ENCODE measurements around the gene NFIA. TPM values are rescaled to one million over a fixed set of nuclear protein-coding genes. Genes with fewer than 3 reads are reported as not detected.

NFIA gene
- total RNA-seq, 2 donors from 2014 or later, result 5.0 to 5.2 TPM

DNA sequence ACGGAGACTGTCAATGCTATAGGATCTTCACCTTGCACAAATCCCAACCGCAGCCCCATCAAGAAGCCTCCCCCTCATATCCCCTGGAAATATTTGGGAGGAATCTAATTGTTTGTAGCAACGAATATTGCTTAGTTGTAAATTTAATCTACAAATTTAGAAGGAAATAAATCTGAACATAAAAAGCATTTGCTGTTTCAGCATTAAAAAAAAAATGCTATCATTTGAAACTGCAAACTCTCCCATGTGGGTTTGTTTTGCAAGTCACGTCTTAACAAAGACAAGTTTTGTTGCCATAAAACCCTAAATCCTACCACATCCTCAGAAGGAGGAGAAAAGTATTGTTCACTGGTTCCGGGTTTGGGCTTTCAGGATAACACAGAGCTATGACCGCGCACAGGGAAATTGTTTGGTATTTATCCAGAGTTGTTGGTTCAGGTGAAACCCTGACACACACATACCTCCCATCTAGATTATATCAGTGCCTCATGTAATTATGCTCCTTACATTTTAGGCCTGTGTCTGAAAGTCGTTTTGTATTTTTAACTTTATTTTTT lies 363.0 kb downstream of the NFIA start:
- no peak for DNase-seq
- Mint-ChIP-seq H3K4me3 (no peak overlapping the region), H3K36me3 (ENCODE audit: low read depth) (no peaks in the 10 kb centered on the region), H3K27ac (no peak overlapping the region), H3K4me1 (peaks cover 2% of the 10 kb centered on the region), H3K27me3 (peaks cover 7% of the 10 kb centered on the region)
- ATAC-seq, result no peak
- no peaks in the 10 kb centered on the region for H3K9me3 ChIP-seq (ENCODE audit: control insufficient read depth, low read length, poor library complexity, severe bottlenecking)

DNA sequence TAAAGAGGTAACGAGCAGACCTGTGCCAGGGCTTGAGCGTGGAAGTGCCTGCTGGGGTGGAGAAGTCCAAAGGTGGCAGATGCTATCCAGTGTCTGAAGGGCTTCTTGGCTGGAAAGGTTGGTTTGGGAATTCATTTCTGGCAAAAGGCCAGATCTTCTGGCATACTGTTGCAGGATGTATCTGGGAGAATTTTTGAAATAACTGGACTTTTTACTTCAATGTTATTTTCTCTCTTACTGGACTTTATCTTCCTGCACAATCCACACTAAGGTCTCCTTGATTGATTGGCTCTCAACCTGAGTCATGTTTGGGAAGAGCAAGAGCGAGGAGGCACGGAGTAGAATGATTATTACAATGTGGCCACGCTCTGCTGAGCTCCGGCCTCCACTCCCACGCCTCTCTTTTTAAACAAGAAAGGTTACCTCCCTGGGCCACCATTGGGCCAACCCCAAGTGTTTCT lies 364.2 kb downstream of the NFIA start:
- Mint-ChIP-seq H3K36me3 (ENCODE audit: low read depth) (no peaks in the 10 kb centered on the region), H3K27ac (peak overlapping the region; percentile 3), H3K4me1 (peaks cover 2% of the 10 kb centered on the region), H3K27me3 (peaks cover 7% of the 10 kb centered on the region), H3K4me3 (no peak overlapping the region)
- DNase-seq (no peak), ATAC-seq (no peak)
- H3K9me3 ChIP-seq (ENCODE audit: control insufficient read depth, low read length, poor library complexity, severe bottlenecking), result no peaks in the 10 kb centered on the region

DNA sequence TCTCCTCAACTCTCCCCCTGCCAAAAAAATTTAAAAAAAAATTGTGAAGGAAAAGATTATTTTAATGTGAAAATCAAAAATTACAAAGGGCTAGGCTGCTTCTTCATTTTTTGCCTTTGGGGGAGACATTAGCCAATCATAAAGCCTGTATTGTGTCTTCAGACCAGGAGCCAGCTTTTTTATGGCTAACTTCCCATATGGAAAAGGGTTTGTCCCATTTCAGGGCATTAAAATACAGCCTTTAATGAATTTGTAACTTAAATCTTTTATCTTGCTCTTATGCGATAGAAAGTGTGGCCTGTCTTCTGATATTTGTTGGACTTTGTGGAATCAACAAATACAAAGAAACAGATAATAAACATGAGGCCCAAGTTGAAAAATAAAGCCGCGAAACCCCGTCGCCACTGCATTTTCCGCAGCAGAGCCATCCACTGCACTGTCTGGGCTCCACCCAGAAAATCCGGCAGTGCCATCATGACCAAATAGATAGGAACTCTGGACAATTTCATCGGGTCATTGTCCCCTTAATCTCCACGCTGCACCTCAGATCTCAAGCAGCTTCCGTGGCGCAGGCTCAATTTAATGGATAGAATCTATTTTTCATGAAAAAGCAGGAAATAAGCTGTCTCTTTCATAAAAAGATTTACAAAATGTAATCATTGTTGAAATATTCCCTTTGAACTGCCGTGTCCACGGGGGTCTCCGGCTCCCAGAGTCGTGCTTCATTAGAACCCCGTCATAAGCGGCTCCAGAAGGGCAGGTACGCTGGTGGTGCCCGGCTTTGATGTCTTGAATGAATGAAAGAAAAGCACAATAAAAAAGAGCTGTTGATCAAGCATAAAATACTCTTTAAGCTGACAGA lies 365.0 kb downstream of the NFIA start:
- no peak overlapping the region for H3K4me3 Mint-ChIP-seq
- H3K27me3 Mint-ChIP-seq, result peaks cover 7% of the 10 kb centered on the region
- DNase-seq, result no peak
- H3K4me1 Mint-ChIP-seq, result peaks cover 2% of the 10 kb centered on the region
- H3K36me3 Mint-ChIP-seq (ENCODE audit: low read depth), result no peaks in the 10 kb centered on the region
- H3K9me3 ChIP-seq (ENCODE audit: control insufficient read depth, low read length, poor library complexity, severe bottlenecking), result no peaks in the 10 kb centered on the region
- ATAC-seq, result no peak
- no peak overlapping the region for H3K27ac Mint-ChIP-seq

DNA sequence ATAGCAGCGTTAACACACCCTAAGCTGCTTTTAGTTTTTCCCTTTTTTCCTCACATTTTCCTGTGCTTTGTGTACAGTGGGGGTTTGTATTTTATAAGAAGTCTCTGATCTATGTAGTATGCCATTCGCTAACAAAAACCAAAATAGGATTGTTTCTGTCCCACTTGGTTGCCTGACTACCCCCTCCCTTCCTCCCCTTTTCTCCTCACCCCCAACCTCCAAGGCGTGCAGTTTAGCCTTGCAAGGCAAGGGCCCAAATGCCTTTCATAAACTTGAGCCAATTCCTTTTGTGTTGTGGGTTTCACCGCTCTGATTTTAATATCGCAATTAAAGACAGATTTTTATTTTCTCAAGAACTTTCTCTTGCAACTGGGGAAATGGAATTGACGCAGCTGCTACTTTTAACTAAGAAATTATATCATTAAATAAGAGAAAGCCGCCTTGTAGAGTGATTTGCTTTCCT lies 365.6 kb downstream of the NFIA start:
- ATAC-seq (no peak), DNase-seq (no peak)
- Mint-ChIP-seq H3K36me3 (ENCODE audit: low read depth) (no peaks in the 10 kb centered on the region), H3K4me1 (peaks cover 3% of the 10 kb centered on the region), H3K4me3 (no peak overlapping the region), H3K27ac (no peak overlapping the region), H3K27me3 (peaks cover 7% of the 10 kb centered on the region)
- H3K9me3 ChIP-seq (ENCODE audit: control insufficient read depth, low read length, poor library complexity, severe bottlenecking), result no peaks in the 10 kb centered on the region

DNA sequence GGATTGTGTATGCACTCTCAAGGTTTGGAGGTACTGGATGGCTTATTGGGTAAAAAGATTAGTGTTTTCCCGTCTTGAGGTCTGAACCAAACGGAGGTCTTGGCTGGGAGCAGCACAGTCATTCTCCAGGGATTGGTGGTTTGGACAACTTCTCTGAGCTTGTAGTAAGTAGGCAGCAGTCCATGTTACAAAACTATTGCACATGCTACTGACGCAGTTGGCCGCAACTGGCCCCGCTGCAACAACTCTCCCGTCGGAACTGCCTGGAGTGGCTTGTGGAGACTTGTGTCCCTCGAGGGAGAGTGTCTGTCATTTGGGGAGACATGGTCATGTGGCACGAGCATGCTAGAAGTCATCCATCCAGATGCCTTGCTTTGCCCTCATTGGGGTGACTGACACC lies 366.6 kb downstream of the NFIA start:
- no peak overlapping the region for H3K4me3 Mint-ChIP-seq
- no peaks in the 10 kb centered on the region for H3K36me3 Mint-ChIP-seq (ENCODE audit: low read depth)

DNA sequence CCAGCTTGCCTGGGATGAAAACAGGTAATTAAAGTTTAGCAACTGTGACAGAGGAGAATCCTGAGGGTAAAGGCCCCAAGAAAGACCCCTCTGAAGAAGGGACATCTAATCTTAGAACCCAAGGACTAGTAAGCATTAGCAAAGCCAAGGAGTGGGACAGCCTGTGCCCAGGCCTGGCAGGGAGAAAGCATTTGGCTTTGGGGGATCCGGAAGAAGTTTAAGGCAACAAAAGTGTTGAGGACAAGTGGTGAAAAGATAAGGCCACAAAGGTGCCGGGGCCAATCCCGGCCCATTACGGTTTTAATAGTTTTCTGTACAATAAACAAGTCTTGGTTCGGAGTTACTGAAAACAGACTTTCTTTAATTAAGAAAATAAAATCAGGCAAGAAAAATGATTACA lies 367.0 kb downstream of the NFIA start:
- no peak overlapping the region for H3K4me3 Mint-ChIP-seq
- no peaks in the 10 kb centered on the region for H3K9me3 ChIP-seq (ENCODE audit: control insufficient read depth, low read length, poor library complexity, severe bottlenecking)
- ATAC-seq (no peak), DNase-seq (no peak)
- peak overlapping the region; percentile 66 for H3K27ac Mint-ChIP-seq
- no peaks in the 10 kb centered on the region for H3K36me3 Mint-ChIP-seq (ENCODE audit: low read depth)
- H3K27me3 Mint-ChIP-seq, result no peaks in the 10 kb centered on the region
- H3K4me1 Mint-ChIP-seq, result peaks cover 7% of the 10 kb centered on the region

More for the DNA sequence above, 366.6 kb downstream of the NFIA start:
- no peak for DNase-seq
- ATAC-seq, result no peak
- Mint-ChIP-seq H3K4me1 (peaks cover 7% of the 10 kb centered on the region), H3K27me3 (no peaks in the 10 kb centered on the region), H3K27ac (peak overlapping the region; percentile 66)
- H3K9me3 ChIP-seq (ENCODE audit: control insufficient read depth, low read length, poor library complexity, severe bottlenecking), result no peaks in the 10 kb centered on the region

DNA sequence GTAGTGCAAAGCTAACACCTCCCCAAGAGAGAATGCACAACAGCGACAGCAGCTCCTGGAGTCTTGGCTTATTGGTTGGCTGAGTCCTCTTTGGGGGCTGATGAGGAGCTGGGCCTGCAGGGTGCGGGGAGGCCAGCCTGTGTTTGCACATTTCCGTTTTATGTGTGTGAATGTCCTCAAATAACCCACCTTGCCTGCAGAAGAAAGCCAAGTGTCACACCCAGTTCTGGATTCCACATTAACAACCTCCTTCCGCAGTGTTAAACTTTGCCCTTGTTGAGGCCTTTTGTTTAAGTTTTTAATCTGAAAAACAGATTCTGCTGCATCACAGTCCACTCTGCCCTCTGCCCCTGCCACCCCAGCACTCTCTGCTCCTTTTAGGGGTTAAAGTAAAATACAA lies 368.1 kb downstream of the NFIA start:
- no peaks in the 10 kb centered on the region for H3K9me3 ChIP-seq (ENCODE audit: control insufficient read depth, low read length, poor library complexity, severe bottlenecking)
- peak overlapping the region; percentile 66 for H3K27ac Mint-ChIP-seq
- H3K36me3 Mint-ChIP-seq (ENCODE audit: low read depth), result peaks cover 2% of the 10 kb centered on the region
- no peaks in the 10 kb centered on the region for H3K27me3 Mint-ChIP-seq
- peaks cover 7% of the 10 kb centered on the region for H3K4me1 Mint-ChIP-seq
- DNase-seq, result no peak
- H3K4me3 Mint-ChIP-seq, result no peak overlapping the region
- no peak for ATAC-seq

DNA sequence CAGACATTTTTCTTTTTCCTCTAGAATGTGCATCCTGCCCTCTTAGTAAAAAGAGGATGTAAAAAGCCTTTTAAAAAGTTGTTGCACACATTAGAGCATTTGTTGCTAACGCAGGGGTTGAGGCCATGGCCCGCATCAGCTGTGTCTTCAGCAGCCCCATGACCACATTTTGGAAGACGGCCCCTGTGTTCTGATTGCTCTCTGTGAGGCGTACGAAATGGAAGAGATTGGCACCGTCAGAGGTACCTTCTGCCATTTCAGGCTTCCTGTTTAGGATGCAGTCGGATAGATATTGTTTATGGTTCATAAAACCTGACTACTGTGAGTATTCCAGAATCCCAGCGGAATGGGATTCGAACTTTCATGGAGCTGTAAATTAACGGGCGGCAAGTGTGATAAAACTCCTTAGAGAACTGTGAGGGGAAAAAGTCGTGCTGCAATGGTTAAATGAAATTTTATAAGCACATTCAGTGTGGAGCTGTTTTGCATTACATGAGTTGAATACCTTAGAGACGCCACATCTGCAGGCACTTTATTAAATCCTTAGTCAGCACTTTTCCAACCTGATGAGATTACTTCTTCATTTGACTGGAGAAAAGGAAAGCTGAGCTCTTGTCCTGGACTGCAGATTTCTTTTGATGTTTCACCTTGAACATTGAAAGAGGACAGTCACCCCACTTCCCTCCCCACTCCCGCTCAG lies 368.7 kb downstream of the NFIA start:
- no peaks in the 10 kb centered on the region for H3K9me3 ChIP-seq (ENCODE audit: control insufficient read depth, low read length, poor library complexity, severe bottlenecking)
- DNase-seq (no peak), ATAC-seq (no peak)
- Mint-ChIP-seq H3K4me3 (no peak overlapping the region), H3K36me3 (ENCODE audit: low read depth) (peaks cover 2% of the 10 kb centered on the region), H3K27ac (peak overlapping the region; percentile 66), H3K27me3 (no peaks in the 10 kb centered on the region), H3K4me1 (peaks cover 7% of the 10 kb centered on the region)

DNA sequence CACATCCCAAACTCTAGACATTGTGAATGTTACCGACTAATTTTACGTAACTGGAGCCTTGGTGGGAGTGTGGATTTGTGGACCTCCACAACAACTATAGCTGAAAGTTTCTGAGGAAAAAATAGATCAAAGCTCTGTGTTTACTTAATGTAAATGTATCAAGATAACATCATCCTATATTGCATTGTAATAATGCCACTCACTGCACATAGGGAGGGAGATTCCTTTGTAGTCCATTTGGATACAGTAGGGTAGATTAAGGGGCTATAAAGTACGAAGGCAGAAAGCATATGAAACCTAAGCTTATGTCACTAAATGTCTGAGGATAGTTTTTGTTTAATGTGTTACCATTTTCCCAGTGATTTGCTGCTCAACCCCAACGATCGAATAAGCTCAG lies 369.2 kb downstream of the NFIA start:
- Mint-ChIP-seq H3K4me3 (no peak overlapping the region), H3K36me3 (ENCODE audit: low read depth) (peaks cover 2% of the 10 kb centered on the region), H3K27ac (peak overlapping the region; percentile 66), H3K4me1 (peaks cover 7% of the 10 kb centered on the region), H3K27me3 (no peaks in the 10 kb centered on the region)
- ATAC-seq (no peak), DNase-seq (no peak)
- H3K9me3 ChIP-seq (ENCODE audit: control insufficient read depth, low read length, poor library complexity, severe bottlenecking), result no peaks in the 10 kb centered on the region

DNA sequence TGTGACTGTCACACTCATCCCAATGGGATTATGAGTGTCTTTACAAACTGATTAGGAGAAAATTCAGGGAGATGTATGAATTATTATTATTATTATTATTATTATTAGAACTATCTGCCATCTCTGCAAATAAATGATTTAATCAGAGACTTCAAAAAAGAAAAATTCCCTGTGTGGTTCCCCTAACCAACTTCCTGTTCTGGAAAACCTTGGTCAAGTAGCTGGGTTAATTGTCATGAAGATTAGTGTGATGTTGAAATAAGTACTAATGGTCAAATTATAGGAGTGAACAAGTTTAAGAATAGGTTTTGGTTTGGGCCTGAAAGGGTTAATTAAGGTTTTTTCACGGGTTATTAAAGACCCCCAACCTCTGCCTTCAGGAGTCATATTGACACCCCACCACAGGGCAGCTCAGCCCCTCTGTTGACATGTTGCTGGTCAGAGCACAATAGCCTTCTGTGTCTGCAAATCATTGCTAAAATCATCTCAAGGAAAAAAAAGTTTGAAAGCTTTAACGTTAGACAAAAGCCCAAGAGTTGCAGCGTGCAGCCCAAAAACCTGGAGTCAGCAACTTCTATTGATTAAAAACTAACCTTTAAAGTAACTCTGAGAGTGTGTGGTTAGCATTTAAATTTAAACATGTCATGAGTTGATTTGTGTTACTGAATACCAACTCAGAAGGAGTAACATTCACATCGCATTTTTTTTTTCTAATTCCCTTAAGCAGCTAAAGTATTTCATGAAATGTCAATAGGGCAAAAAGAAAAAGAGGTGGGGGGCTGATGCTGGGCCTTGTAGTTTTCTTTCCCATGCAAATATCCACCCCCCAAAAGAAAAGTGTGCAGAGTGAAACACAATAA lies 370.0 kb downstream of the NFIA start:
- Mint-ChIP-seq H3K27ac (peak overlapping the region; percentile 65), H3K4me1 (peaks cover 7% of the 10 kb centered on the region), H3K27me3 (no peaks in the 10 kb centered on the region), H3K36me3 (ENCODE audit: low read depth) (peaks cover 2% of the 10 kb centered on the region), H3K4me3 (no peak overlapping the region)
- H3K9me3 ChIP-seq (ENCODE audit: control insufficient read depth, low read length, poor library complexity, severe bottlenecking), result no peaks in the 10 kb centered on the region
- ATAC-seq (peak; percentile 29), DNase-seq (no peak)

DNA sequence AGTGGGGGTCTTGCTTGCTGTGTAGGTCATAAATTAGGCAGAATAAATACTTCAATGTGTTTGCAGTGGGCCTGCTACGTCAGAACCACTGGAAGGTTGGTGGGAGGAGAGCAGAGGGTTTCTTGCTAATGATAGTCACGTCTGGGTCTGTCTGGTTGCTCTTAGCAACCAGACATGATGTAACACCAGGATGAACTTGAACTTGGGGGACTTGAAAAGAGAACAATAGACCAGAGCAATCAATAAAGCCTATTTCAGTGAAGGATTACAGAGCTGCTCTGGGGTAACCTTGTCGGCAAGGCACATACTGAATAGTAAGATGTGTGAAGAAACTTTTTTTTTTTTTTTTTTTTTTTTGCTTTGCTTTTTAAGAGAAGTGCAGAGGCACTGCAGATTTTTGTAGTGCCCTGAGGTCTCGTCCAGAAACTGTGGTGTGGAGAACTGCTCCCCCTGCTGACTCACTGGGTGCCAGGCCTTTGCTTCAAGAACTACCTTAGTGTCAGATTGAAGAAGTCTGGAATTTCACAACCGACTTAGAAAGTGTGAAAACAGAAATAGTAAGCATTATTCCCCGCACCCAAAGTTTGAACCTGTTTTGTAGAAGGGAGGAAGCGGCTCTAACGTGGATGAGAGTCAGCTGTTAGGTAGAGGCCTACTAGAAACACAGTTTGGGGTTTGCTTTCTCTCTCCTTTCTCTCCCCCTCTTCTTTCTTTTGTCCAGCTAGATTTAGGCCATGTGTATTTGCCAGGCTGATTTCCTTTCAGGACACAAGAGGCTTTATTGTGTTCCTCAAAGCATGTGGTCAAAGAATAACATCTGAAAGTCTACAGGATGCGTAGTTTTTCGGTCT lies 371.0 kb downstream of the NFIA start:
- H3K36me3 Mint-ChIP-seq (ENCODE audit: low read depth), result peaks cover 2% of the 10 kb centered on the region
- DNase-seq (peak; percentile 14 to 47 (median 37)), ATAC-seq (peak; percentile 89)
- H3K4me3 Mint-ChIP-seq, result no peak overlapping the region
- H3K9me3 ChIP-seq (ENCODE audit: control insufficient read depth, low read length, poor library complexity, severe bottlenecking), result no peaks in the 10 kb centered on the region
- H3K4me1 Mint-ChIP-seq, result peaks cover 7% of the 10 kb centered on the region
- H3K27me3 Mint-ChIP-seq, result no peaks in the 10 kb centered on the region
- H3K27ac Mint-ChIP-seq, result peak overlapping the region; percentile 65

DNA sequence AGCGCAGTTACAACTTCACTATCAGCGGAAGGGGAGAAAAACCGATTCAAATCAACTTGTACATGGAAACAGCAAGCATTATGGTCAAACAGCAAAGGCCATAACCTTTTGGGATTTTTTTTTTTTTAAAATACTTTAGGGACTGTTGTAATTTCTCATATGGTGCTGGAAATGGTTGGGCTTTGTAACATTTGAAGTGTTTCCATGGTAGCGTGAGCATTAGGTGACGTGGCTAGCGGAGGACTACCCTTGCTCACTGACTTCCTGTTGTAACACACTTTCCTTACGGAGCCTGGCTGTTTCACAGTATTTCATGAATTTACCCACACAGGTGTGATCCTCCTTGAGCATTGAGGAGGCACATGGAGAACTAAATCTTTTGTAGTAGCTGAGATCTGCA lies 373.0 kb downstream of the NFIA start:
- H3K4me3 Mint-ChIP-seq, result no peak overlapping the region
- peaks cover 6% of the 10 kb centered on the region for H3K36me3 Mint-ChIP-seq (ENCODE audit: low read depth)
- peak overlapping the region; percentile 81 for H3K27ac Mint-ChIP-seq
- H3K27me3 Mint-ChIP-seq, result no peaks in the 10 kb centered on the region
- DNase-seq, result no peak
- H3K9me3 ChIP-seq (ENCODE audit: control insufficient read depth, low read length, poor library complexity, severe bottlenecking), result no peaks in the 10 kb centered on the region
- peaks cover 7% of the 10 kb centered on the region for H3K4me1 Mint-ChIP-seq
- ATAC-seq, result no peak

All from T-helper 17 cell (primary cell).